ENCODE data around the gene MISP.

DNA sequence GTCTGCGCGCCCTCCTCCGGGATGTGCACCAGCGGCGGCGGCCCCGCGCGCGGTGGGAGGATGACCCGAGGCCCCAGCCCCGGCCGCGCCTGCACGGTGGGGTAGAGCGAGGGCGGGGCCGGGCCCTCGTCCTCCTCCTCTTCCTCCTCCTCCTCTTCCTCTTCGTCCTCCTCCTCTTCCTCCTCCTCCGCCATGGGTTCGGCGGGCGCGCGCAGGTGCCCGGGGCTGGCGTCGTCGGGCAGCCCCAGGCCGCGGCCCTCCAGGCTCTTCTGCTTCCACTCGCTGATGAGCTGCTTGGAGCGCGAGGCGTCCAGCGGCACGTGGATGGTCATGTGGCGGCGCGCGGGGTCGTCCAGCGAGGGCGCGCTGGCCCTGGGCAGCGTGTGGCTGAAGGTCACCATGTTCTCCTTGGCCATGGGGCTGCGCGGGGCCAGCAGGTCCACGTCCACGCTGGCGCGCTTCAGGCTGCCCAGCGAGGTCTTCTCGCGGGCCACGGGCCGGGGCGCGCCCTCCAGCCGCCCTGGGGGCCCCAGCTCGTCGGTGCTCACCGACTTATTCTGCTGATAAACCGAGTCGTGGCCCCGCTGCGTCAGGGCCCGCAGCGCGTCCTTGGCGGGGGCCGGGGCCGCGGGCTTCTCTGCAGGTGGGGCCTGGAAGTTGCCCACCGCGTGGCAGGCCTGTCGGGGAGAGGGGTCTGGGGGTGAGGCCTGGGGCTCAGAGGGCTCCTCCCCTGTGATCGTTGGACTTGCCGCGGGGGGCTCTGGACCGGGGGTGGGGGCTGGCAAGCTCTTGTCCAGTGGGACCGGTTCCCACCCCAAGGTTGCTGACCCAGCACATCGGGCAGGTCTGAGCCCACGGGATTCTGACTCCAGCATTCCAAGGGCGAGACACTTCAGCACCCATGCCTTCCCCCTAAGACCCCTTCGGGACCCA is 62.6 kb downstream of the MISP start:
- no peak for TF ChIP-seq EZH2 (IDR thresholded peaks at IDR 0.05; ENCODE audit: borderline replicate concordance)
- TF ChIP-seq, protein P1, sequence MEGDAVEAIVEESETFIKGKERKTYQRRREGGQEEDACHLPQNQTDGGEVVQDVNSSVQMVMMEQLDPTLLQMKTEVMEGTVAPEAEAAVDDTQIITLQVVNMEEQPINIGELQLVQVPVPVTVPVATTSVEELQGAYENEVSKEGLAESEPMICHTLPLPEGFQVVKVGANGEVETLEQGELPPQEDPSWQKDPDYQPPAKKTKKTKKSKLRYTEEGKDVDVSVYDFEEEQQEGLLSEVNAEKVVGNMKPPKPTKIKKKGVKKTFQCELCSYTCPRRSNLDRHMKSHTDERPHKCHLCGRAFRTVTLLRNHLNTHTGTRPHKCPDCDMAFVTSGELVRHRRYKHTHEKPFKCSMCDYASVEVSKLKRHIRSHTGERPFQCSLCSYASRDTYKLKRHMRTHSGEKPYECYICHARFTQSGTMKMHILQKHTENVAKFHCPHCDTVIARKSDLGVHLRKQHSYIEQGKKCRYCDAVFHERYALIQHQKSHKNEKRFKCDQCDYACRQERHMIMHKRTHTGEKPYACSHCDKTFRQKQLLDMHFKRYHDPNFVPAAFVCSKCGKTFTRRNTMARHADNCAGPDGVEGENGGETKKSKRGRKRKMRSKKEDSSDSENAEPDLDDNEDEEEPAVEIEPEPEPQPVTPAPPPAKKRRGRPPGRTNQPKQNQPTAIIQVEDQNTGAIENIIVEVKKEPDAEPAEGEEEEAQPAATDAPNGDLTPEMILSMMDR (IDR thresholded peaks at IDR 0.05; ENCODE audit: poor library complexity) = no peak
- no peak for TF ChIP-seq EZH2phosphoT487 (IDR thresholded peaks at IDR 0.05; ENCODE audit: low read depth, severe bottlenecking, unreplicated experiment)

Measured in hepatocyte (in vitro differentiated cells).